Progenitor cell of endocrine pancreas (in vitro differentiated cells): ENCODE measurements around the gene BEX4. TPM values are rescaled to one million over a fixed set of nuclear protein-coding genes. Genes with fewer than 3 reads are reported as not detected.

Experiments
- DNase-seq: peaks from one replicate; pipeline ENCODE4 v3.0.0; 2021; ENCODE audit warnings: low spot score; ENCODE audit not compliant: unreplicated experiment
- H3K27ac Mint-ChIP-seq: 2 replicates; pipeline ENCODE4 v1.8.0; 2021; ENCODE audit warnings: mild to moderate bottlenecking, moderate library complexity, mixed read lengths
- H3K27me3 Mint-ChIP-seq: 2 replicates; pipeline ENCODE4 v1.8.0; 2021; ENCODE audit warnings: mixed read lengths
- H3K36me3 Mint-ChIP-seq: 2 replicates; pipeline ENCODE4 v1.8.0; 2022; ENCODE audit warnings: mixed read lengths; ENCODE audit not compliant: insufficient read depth
- H3K4me1 Mint-ChIP-seq: 2 replicates; pipeline ENCODE4 v1.8.0; 2021; ENCODE audit warnings: low read depth, mixed read lengths
- H3K4me3 Mint-ChIP-seq: 2 replicates; pipeline ENCODE4 v1.8.0; 2021; ENCODE audit warnings: low read depth, mild to moderate bottlenecking, moderate library complexity, mixed read lengths
- H3K9me3 Mint-ChIP-seq: 2 replicates; pipeline ENCODE4 v1.8.0; 2021; ENCODE audit warnings: low read depth, mixed read lengths
- CTCF ChIP-seq: fragments of 200-600 bp; sonication (generic); IDR thresholded peaks from one replicate; pipeline ENCODE4 v1.5.0; 2021; ENCODE audit warnings: antibody characterized with exemption, mild to moderate bottlenecking; ENCODE audit not compliant: unreplicated experiment
- total RNA-seq: library from RNA; stranded (reverse); gene quantifications from 2 replicates; pipeline ENCODE4 v1.2.1, GENCODE V29; 2021

The BEX4 gene
- total RNA-seq, 1 donor from 2014 or later: 74.9 TPM

GRCh38 chrX:103210056-103210455 is 4.9 kb upstream of the BEX4 start:
- Mint-ChIP-seq H3K4me1 (peaks cover 1% of the 10 kb centered on the region), H3K36me3 (peaks cover 2% of the 10 kb centered on the region)

GRCh38 chrX:103211012-103211715 is 3.7 kb upstream of the BEX4 start:
- Mint-ChIP-seq H3K27me3 (no peaks in the 10 kb centered on the region), H3K9me3 (peaks cover 9% of the 10 kb centered on the region), H3K4me3 (no peak overlapping the region), H3K4me1 (peaks cover 4% of the 10 kb centered on the region), H3K27ac (no peak overlapping the region), H3K36me3 (peaks cover 5% of the 10 kb centered on the region)
- TF ChIP-seq CTCF: peak; percentile 58
- no peak for DNase-seq

More at GRCh38 chrX:103210056-103210455, 4.9 kb upstream of the BEX4 start:
- H3K27ac Mint-ChIP-seq: no peak overlapping the region
- peaks cover 6% of the 10 kb centered on the region for H3K9me3 Mint-ChIP-seq
- no peak overlapping the region for H3K4me3 Mint-ChIP-seq
- TF ChIP-seq CTCF: no peak
- H3K27me3 Mint-ChIP-seq: no peaks in the 10 kb centered on the region
- no peak for DNase-seq

- Mint-ChIP-seq H3K27me3 (no peaks in the 10 kb centered on the region), H3K4me1 (peaks cover 4% of the 10 kb centered on the region), H3K27ac (no peak overlapping the region), H3K9me3 (peaks cover 9% of the 10 kb centered on the region), H3K36me3 (peaks cover 7% of the 10 kb centered on the region), H3K4me3 (no peak overlapping the region)
- no peak for DNase-seq
- no peak for TF ChIP-seq CTCF
Observed at GRCh38 chrX:103212749-103213457, 2.0 kb upstream of the BEX4 start.

- Mint-ChIP-seq H3K27ac (peak overlapping the region; percentile 98), H3K9me3 (peaks cover 10% of the 10 kb centered on the region)
Observed at GRCh38 chrX:103215425-103215991, 600 bp downstream of the BEX4 start.

More at GRCh38 chrX:103215425-103215991, 600 bp downstream of the BEX4 start:
- no peak for TF ChIP-seq CTCF
- DNase-seq: peak; percentile 62
- no peaks in the 10 kb centered on the region for H3K27me3 Mint-ChIP-seq
- peaks cover 4% of the 10 kb centered on the region for H3K4me1 Mint-ChIP-seq
- H3K36me3 Mint-ChIP-seq: peaks cover 7% of the 10 kb centered on the region
- peak overlapping the region; percentile 84 for H3K4me3 Mint-ChIP-seq
